SU-DHL-6 (cell line): ENCODE measurements around the gene BTG4.

Source experiments
- H2AFZ ChIP-seq: fragments of 200-600 bp; sonication (generic); 2 replicates; pipeline ENCODE4 v1.6.1; 2014; ENCODE audit warnings: low read depth, mild to moderate bottlenecking, moderate library complexity, mixed read lengths, antibody characterized with exemption, low read length; ENCODE audit not compliant: severe bottlenecking
- H3F3A ChIP-seq: fragments of 200-600 bp; shearing (Covaris generic); 2 replicates; pipeline ENCODE4 v1.6.0; 2016; ENCODE audit warnings: antibody characterized with exemption, mild to moderate bottlenecking; ENCODE audit not compliant: insufficient read depth
- H3K27ac ChIP-seq: fragments of 200-600 bp; sonication (generic); 2 replicates; pipeline ENCODE4 v1.5.1; 2016; ENCODE audit warnings: low read depth, mild to moderate bottlenecking, low read length, moderate library complexity, mixed read lengths
- H3K27me3 ChIP-seq: fragments of 200-600 bp; sonication (generic), shearing (Covaris generic); 2 replicates; pipeline ENCODE4 v1.6.0; 2014; ENCODE audit warnings: mild to moderate bottlenecking, low read length
- H3K36me3 ChIP-seq: fragments of 200-600 bp; sonication (generic); 2 replicates; pipeline ENCODE4 v1.6.1; 2014; ENCODE audit warnings: mild to moderate bottlenecking, low read length, mixed read lengths
- H3K4me2 ChIP-seq: fragments of 300-600, 200-600 bp; shearing (Covaris generic), sonication (generic); 2 replicates; pipeline ENCODE4 v1.6.0; 2014; ENCODE audit warnings: low read length, low read depth, mild to moderate bottlenecking; ENCODE audit not compliant: poor library complexity, severe bottlenecking
- H3K4me3 ChIP-seq: fragments of 200-600 bp; sonication (generic); 2 replicates; pipeline ENCODE4 v1.5.1; 2014; ENCODE audit warnings: antibody characterized with exemption, low read length, mild to moderate bottlenecking, mixed read lengths; ENCODE audit not compliant: insufficient read depth, poor library complexity, severe bottlenecking
- H3K79me2 ChIP-seq: fragments of 200-600 bp; sonication (generic); 2 replicates; pipeline ENCODE4 v1.6.1; 2014; ENCODE audit warnings: mild to moderate bottlenecking, low read length, moderate library complexity; ENCODE audit not compliant: insufficient read depth
- H3K9ac ChIP-seq: fragments of 200-600 bp; sonication (generic); 2 replicates; pipeline ENCODE4 v1.7.0; 2014; ENCODE audit warnings: mild to moderate bottlenecking, low read length
- H3K9me2 ChIP-seq: fragments of 200-600 bp; sonication (generic); replicated peaks from 2 replicates; pipeline ENCODE4 v1.6.1; 2014; ENCODE audit warnings: low read length; ENCODE audit not compliant: insufficient read depth
- H3K9me3 ChIP-seq: fragments of 200-600 bp; sonication (generic); 2 replicates; pipeline ENCODE4 v1.6.1; 2014; ENCODE audit warnings: low read length, mixed read lengths; ENCODE audit not compliant: insufficient read depth
- H4K20me1 ChIP-seq: fragments of 200-600 bp; sonication (generic); 2 replicates; pipeline ENCODE4 v1.6.1; 2014; ENCODE audit warnings: low read depth, mild to moderate bottlenecking, antibody characterized with exemption, low read length, moderate library complexity, mixed read lengths
- CTCF ChIP-seq: fragments of 200-600 bp; sonication (generic); IDR thresholded peaks from one replicate; pipeline ENCODE4 v1.5.1; 2017; ENCODE audit warnings: antibody characterized with exemption, mild to moderate bottlenecking, low read length, moderate library complexity; ENCODE audit not compliant: insufficient read depth, poor library complexity, severe bottlenecking
- EZH2phosphoT487 ChIP-seq: fragments of 200-600 bp; sonication (generic), shearing (Covaris generic); conservative IDR thresholded peaks from 2 replicates; pipeline ENCODE4 v1.6.1; 2018; ENCODE audit warnings: mild to moderate bottlenecking, antibody characterized with exemption, low read length, moderate library complexity, mixed read lengths

The BTG4 gene

GRCh38 chr11:111512296-111513239 is at the start of gene BTG4:
Gene BTG4 (minus strand): TSS chr11:111512386. CDS start chr11:111498776, 13,610 bp downstream.
- Histone ChIP-seq H2AFZ (no peak within 1 kb of the TSS), H3K27me3 (no peaks in the 10 kb centered on the region), H3F3A (no peaks in the 10 kb centered on the region), H3K79me2 (no peaks in the 10 kb centered on the region), H3K9me2 (no peaks in the 10 kb centered on the region), H3K9ac (no peak within 1 kb of the TSS), H3K27ac (no peak within 1 kb of the TSS), H3K36me3 (no peaks in the 10 kb centered on the region), H3K4me2 (no peak within 1 kb of the TSS), H3K4me3 (no peak within 1 kb of the TSS), H4K20me1 (no peaks in the 10 kb centered on the region), H3K9me3 (no peaks in the 10 kb centered on the region)
- TF ChIP-seq CTCF = no peak
- TF ChIP-seq EZH2phosphoT487 = no peak

- no peaks in the 10 kb centered on the region for H3K79me2 ChIP-seq
- H4K20me1 ChIP-seq = no peaks in the 10 kb centered on the region
- no peak overlapping the region for H3K4me2 ChIP-seq
- no peaks in the 10 kb centered on the region for H3K27me3 ChIP-seq
- no peak overlapping the region for H2AFZ ChIP-seq
- H3K9me3 ChIP-seq = no peaks in the 10 kb centered on the region
- H3F3A ChIP-seq = no peaks in the 10 kb centered on the region
- H3K4me3 ChIP-seq = no peak overlapping the region
- TF ChIP-seq CTCF (no peak), EZH2phosphoT487 (no peak)
- H3K9ac ChIP-seq = no peak overlapping the region
- H3K36me3 ChIP-seq = no peaks in the 10 kb centered on the region
- H3K27ac ChIP-seq = no peak overlapping the region
- no peaks in the 10 kb centered on the region for H3K9me2 ChIP-seq
These were observed 49.7 kb upstream of the BTG4 start for GRCh38 chr11:111561791-111562325.

GRCh38 chr11:111561306-111561705 is 49.1 kb upstream of the BTG4 start:
- no peaks in the 10 kb centered on the region for H3K79me2 ChIP-seq
- no peak overlapping the region for H3K27ac ChIP-seq
- H4K20me1 ChIP-seq = no peaks in the 10 kb centered on the region
- H2AFZ ChIP-seq = no peak overlapping the region
- no peaks in the 10 kb centered on the region for H3K36me3 ChIP-seq
- H3K9ac ChIP-seq = no peak overlapping the region
- no peaks in the 10 kb centered on the region for H3F3A ChIP-seq
- no peaks in the 10 kb centered on the region for H3K9me3 ChIP-seq
- H3K4me3 ChIP-seq = no peak overlapping the region
- H3K4me2 ChIP-seq = no peak overlapping the region
- no peaks in the 10 kb centered on the region for H3K9me2 ChIP-seq
- H3K27me3 ChIP-seq = no peaks in the 10 kb centered on the region
- no peak for TF ChIP-seq EZH2phosphoT487
- TF ChIP-seq CTCF = no peak
